Stimulated activated CD8-positive, alpha-beta memory T cell treated with anti-CD3 and anti-CD28 coated beads, Interleukin-2, amount 100 ng/mL, for 1 hour (primary cell): Measurements from ENCODE around the gene RAB35.

Experiments
- DNase-seq, 2 donors: peaks; one replicate each; pipeline ENCODE4 v3.0.0-alpha.2; 2020; ENCODE audit warnings: low read depth in 2 of 2

RAB35 gene

DNA sequence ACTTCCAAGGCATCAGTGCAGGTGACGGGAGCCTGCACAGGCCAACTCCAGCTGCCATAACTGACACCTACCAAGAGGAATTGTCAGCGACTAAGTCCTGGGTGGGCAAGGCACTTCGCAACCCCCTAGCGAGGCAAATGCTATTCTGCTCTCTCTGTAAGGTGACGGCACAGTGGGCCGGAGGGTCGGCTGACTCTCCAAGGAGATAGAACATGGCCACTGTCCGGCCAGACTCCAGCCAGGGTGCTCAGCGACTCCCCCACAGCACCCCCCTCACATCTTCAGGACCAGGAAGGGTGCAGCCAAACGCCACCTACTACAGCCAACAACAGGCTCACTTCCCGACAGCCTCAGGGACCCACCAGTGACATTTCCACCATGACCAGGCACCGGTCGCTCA lies 13.2 kb downstream of the RAB35 start:
- no peak for DNase-seq

DNA sequence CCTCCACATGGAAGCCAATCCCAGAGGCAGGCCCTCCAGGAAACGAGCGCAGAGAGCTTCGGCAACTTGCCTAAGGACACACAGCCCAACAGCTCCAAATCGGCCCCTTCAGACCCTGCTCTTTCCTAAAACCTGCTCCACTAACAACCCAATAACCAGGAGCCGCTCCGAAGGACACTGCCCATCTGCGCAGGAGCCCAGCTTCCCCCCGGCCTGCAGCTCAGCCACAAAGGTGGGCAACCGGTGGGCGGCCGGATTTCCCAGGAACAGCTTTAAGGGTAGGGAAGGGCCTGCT lies 13.6 kb downstream of the RAB35 start:
- no peak for DNase-seq

DNA sequence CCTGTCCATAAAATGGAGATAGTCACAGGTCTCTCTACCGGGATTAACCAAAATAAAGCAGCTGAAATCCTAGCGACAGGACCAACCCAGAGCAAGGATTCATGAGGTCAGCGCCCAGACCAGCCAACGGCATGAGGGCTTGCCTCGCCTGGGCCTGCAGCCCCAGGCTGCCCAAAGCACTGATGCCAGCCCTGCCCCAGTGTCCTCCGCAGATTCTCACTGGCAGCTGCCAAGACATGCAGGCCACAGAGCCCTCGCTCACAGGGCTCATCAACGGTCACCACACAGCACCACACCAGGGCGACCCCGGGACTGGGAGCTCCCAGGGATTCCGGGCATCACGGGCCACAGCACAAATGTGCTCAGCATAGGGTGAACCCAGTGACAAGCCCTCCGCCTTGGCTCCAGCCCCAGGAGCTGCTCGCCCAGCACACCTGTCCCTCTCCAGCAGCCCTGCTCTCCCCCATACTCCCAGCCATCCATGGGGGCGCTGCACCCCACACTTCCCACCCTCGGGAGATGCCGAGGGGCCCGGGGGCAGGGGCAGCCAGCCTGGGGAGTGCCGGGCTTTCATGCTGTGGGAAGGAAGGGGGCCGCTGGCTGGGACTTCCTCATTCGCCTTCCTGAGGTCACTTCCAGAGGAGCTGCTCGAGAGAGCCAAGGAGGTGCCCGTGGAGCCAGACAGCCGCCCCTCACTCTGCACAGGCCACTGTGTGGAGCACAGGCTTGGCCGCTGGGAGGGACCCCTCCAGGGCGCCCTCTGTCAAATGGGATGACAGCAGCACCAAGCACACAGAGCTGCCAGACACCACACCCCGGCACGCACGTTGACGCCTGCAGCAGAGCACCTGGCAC lies 14.1 kb downstream of the RAB35 start:
- no peak for DNase-seq

DNA sequence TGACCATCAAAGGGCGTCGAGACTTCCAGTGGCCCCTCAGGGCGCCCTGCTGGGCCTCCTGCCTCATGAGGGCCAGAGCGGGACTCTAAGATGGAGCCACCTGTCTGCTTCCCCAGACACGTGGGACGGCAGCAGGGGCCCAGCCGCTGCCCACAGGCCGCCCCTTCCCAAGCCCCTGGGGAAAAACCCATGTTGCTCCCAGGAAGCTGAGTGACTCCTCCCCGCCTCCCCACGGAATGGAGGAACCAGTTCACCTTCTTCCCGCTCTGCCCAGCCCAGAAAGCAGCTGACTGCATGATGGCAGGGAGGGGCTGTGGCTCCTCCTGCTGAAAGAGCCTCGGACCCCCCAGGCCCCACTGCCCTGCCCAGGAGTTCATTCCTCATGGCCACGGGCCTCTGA lies 14.9 kb downstream of the RAB35 start:
- no peak for DNase-seq

DNA sequence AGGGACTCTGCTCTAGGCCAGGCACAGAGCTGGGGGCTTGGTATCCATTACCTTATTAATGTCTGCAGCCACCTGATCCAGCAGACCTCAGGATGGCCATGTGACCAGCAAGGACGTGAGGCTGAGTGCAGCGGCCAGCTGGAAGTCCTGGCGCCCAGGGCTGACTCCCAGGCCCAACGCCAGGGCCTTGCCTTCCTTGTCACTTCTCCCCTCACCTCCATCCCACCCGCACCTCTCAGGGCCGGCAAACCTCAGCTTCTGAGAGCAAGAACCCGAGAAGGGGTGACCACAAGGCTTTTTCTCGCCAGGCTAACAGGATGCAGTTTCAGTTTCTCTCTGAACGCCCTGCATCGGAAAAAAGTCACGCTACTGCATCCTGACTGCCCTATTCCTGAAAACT lies 15.4 kb downstream of the RAB35 start:
- DNase-seq = no peak

DNA sequence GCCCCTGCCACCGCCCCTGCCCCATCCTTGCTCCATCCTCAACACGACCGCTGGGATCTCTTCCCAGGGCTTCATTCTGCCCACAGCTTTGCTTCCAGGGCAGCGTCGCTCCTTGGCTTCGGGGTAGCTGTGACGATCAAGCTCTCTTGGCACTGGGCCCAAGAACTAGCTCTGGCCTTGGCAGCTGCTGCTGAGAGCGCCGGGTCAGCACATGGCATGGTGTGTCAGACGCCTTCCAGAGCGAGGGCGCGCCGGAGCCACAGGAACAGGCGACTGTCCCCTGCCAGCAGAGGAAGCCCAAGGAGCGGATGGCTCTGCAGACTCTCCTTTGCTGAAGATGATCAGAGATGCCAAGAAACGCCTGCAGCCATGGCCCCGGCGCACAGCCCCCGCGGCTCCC lies 15.9 kb downstream of the RAB35 start:
- DNase-seq = no peak

DNA sequence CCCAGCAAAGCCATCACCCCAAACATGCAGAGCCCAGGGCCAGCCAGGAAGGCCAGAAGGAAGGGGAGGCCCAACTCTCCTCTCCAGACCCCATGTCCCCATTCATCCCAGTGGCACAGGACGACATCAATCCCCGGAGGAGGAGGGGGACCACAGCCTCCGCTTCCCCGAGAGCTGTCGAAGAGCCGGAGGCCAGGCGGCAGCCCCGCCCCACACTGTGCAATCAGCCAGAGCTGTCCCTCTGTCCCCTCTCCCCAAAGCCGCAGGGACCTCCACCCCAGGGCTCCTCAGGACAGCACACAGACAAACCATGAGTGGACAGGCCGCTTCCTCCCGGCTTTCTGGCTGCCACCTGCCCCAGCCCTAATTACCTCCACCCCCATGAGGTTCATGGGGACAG lies 16.8 kb downstream of the RAB35 start:
- no peak for DNase-seq

DNA sequence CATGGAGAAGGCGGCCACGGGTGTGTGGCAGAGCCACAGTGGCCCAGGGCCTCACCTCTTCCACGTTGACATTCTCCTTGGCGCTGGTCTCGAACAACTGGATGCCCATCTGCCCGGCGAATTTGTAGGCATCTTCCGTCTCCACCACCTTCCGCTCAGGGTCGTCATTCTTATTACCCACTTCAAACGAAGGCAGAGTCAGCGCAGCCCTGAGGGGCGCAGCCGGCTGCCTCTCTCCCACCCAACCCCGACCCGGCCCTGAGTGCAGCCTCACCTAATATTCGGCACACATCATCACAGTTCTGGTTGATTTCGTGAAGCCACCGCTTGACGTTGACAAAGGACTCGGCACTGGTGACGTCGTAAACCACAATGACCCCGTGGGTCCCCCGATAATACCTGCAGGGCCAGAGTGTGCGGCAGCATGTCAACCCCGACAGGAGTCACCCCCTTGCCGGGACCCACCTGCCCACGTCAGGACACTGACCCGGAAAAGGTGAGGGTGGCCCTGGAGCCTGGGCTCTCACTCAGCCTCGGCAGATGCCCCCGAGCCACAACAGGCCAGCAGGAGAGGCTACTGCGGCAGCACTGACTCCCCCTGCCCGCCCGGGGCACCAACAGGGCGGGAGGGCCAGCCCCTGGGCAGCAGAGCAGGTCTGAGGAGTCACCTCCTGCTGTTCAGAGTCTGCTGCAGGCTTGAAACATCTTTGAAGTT lies 17.6 kb downstream of the RAB35 start:
- no peak for DNase-seq

DNA sequence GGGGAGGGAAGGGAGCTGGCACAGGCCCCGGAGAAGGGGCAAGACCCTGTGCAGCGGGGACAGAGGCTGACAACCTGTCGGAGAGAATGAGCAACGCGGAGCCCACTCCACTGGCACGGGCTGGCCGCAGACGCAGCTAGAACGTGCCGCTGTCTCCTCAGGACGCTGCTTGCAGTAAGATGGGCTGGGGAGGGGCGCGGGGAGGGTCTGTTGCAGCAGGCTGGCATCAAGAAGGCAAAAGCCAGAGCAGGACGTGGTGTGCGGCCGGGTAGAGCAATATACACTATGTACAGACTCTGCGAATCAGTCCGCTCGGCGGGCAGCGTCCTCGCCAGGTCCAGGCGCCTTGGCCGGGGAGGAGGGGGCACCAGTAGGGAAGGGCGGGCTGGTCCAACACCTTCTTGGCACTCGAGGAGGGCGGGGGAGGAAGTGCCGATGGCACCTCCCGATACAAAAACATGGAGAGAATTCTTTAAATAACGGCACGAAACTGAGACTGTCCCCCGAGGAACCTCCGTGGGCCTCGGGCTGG lies 19.8 kb downstream of the RAB35 start:
- DNase-seq = no peak

DNA sequence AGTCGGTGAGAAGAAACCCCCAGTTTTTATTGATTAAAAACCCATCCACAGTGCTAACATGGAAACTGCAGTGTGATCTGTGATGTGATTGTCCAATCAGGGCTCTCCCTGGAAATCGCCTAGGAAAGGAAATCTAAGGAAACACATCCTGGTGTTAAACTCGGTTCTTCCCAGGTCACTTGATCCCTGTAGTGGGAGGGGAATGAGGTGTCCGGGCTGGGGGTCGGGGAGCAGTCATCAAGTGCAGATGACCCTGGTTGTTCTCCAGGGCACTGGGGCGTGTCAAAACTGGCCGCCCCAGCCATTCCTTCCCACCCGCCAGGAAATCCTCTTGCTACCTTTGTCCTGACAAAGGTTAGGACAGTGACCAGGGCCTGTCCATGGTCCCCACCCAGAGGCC lies 20.8 kb downstream of the RAB35 start:
- DNase-seq = no peak

DNA sequence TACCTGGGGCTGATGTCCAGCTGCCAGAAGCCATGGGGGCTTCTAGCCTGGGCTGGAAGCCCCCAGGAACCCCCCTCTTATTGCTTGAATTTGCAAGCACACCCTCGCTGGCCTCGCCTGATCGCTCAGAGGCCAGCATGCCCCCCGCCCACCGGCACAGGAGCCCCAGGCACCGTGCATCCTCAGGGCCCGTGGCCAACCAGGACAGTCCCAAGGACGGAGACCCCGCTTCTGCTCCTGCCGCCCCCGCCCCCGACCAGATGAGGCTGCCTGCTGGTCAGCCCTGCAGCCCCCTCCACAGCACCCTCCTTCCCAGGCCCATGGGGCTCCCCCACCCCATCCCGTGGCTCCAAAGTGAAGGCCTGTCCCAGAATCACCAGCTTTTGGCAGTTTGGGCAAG lies 21.2 kb downstream of the RAB35 start:
- no peak for DNase-seq

DNA sequence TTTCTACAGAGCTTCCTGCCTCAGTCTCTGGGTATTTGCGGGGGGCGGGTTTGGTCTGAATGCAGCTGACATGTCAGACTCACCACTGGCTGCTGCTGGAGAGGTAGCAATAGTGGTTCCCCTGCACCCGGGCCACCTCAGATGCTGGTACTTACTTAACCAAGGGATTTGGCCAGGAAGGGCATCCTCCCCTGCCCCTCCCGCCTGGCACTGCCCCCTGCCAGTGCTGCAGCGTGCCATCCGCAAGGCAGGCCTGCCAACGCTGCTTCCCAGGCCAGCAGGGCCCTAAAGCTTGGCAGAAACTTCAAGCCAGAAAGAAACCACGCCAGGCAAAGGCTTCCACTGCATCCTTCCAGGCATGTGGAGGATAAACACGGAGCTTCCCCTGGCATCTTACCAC lies 22.1 kb downstream of the RAB35 start:
- no peak for DNase-seq

DNA sequence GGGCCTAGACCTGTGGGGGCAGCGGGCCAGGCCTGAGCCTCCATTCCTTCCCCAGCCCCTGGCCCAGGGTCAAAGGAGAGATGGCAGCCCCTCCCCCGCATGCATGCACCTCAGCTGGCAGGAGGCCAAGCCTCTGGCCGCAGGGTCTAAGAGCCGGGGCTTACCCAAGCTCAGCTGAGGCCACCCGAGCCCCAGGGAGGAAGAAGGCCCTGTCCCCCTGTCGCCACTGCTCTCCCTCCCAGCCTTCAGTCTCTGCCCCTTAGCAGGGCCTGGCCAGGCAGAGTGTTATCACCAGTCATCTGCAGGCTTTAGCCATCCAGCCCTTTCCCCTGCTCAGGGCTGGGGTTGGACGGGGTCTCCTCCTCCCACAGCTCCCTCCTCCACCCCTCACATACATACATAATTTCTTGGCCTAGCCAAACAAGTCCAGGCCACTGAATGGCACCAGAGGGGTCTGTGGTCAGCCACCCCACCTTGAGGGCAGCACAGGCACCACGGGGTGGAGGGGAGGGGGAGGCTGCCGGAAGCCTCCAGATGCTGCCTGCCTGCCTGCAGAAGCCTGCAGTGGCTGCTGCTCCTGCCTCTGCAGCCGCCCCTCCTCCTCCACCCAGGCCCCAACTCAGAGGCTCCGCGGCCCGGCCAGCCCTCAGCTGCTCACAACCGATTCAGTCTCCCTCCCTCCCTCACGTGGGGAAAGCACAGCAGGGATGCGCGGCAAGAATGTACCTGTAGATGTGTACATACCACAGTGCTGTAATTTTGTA lies 22.8 kb downstream of the RAB35 start:
- DNase-seq = no peak

DNA sequence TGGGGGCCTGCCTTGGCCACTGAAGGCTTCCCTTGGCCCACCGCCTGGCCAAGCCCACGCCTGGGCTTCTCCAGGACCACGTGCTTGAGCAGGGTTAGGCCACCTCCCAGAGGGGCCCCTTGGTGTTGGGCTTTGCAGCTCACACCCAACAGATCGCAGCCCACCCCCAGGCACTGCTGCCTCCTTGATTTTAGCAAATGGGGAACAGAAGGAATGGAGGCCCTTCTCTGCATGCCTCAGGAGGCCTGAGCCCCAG lies 23.3 kb downstream of the RAB35 start:
- DNase-seq = no peak

DNA sequence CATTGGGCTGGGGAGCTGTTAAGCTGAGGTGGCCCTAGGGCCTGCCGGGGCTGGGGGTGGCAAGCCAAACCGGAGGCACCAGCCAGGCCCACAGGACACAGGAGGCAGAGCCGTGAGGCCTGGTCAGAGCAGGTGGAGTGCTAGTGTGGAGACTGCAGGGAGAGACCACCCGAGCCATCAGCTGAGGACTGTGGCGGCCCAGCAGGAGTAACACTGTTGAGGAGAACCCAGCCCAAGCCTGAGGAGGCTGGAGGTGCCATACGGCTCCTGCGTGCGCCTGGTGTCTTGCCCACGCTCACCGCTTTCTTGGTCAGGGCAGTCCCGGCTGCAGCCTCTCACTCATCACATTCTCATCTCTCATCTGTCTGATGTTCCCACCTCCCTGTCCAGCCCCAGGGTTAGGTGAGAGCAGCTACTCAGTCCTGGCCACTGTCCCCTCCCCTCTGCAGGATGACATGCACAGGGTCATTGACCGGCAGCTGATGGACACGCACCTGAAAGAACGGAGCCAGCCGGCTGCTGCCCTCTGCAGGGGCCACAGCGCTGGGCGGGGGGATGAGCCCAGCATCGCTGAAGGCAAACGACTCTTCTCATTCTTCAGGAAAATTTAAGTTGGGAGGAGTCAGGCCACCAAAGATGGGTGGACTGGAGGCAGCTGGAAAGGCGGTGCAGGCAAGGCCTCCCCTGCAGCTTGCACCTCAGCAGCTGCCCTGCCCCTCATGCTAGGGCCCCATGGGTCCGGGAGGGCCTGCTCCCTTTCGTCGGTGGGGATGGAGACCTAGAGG lies 23.8 kb downstream of the RAB35 start:
- DNase-seq = no peak

DNA sequence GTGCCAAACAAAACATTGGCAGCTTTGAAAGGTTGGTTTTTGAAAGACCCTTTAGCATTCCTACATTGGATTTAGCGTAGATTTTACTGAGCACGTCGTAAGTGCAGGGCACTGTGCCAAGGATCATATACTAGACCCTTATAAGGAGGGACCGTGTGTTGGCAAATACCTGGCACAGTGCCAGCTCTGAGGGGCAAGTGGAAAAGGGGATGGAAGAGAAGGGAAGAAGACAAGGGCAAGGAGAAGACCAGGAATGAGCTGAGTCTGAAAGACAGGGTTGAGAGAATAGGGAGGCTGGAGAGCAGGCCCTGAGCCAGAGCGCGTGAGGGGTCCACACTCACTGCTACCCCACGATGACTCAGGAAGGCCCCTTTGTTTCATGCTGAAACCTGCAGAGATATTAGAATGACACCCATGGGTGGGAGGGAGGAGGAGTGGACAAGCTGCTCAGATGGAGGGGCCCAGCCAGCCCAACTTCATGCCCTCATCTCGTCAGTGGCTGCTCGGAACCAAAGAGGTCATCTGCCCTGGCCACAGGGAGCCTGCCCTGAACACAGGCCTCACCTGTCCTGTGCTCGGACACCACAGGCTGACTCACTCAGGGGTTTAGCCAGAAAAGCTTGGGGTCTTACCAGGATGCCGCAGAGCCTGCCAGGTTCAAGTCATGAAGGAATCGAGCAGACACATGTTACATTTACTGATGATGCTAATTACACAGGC lies 25.0 kb downstream of the RAB35 start:
- no peak for DNase-seq

DNA sequence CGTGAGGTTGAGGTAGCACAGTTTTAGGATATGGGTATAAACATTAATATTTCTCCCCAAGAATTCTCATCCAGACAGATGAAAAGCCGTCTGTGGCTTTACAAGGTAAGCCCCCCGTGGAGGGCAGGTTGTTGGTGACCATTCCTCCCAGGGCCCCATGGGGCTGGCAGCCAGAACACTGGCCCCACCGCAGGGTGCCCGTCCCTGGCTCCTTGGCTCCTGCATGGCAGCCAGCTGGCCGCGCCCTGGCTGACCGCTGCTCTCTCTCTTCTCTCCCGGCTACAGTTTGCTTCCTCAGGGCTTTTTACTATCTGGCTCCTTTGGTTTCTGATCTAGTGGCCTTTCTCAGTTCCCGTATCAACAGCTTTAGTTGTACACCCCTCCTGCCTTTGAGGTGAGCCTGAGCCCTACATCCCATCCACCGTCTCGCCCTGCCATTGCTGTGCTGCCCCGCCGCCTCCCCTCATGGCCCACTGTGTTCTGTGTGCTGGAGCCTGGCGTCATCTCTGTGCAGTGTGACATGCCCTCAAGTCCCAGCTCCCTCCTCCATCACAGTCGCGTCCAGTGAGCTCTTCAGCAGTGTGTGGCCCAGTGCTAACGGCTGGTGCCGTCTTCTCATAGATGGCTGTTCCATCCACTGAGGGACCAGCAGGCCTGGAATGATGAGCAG lies 25.8 kb downstream of the RAB35 start:
- DNase-seq = no peak

DNA sequence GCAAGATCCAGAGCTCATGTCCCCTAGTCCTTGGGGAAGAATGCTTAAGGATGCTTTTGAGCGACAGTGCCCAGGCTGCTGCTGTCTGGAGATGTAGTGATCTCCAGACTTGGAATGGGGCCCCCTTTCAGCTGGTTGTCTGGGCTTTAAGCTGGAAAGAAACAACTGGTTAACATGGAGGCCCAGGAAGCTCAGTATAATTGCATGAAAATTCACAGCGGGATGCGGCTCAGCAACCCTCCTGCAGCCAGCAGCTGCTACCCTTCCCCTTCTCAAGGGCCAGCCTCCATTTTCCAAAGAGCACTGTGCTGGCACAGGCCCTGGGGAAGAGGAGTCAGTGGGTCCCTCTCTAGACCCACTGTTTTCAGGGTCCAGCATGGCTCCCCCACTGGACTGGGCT lies 26.3 kb downstream of the RAB35 start:
- DNase-seq = no peak

DNA sequence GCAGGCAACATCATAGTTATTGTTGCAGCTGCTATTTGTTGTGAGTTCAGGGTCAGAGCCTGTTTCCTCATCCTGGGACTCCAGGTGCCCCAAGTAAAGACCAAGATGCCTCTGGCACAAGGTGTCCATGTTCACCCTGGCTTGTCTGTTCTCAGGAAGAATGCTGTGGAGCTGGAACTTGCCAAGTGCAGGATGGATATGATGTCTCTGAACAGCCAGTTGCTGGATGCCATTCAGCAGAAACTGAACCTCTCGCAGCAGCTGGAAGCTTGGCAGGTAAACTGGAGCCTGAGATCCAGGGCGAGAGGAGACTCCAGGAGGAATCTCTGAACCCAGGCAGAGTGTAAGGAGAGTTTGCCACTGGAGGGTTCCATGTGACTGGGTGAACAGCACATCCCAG lies 26.8 kb downstream of the RAB35 start:
- DNase-seq = no peak

DNA sequence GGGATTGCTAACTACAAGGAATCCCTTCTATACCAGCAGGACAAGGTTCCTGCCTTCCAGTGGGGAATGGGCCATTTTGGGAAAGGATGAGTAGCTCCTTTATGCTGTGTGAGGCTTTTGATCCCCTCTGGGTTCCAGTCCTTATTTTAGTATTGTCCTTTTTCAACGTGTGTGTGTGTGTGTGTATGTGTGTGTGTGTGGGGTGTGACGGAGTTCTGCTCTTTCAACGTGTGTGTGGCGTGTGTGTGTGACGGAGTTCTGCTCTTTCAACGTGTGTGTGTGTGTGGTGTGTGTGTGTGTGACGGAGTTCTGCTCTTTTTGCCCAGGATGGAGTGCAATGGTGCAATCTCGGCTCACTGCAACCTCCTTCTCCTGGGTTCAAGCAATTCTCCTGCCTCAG lies 27.4 kb downstream of the RAB35 start:
- no peak for DNase-seq
